ENCODE data around the gene PDX1.

DNA sequence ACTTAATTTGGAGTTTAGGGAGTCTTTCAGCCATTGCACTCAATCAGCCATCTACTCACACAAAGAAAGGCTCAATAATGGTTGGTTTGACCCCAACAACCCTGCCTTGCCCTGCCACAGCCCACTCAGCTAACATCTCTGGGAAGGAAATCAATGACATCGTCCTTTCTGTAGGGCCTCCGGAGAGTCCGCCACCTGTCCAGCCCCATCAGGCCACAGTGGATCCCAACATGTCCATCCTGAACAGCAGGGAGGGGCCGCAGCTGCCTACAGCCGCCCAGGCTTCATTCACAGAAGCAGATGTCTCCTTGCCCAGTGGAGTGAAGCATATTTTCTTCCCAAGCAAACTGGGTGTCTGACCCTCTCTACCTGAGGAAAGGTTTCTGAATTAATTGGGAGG is 53.5 kb downstream of the PDX1 start:
- TF ChIP-seq, protein P1, sequence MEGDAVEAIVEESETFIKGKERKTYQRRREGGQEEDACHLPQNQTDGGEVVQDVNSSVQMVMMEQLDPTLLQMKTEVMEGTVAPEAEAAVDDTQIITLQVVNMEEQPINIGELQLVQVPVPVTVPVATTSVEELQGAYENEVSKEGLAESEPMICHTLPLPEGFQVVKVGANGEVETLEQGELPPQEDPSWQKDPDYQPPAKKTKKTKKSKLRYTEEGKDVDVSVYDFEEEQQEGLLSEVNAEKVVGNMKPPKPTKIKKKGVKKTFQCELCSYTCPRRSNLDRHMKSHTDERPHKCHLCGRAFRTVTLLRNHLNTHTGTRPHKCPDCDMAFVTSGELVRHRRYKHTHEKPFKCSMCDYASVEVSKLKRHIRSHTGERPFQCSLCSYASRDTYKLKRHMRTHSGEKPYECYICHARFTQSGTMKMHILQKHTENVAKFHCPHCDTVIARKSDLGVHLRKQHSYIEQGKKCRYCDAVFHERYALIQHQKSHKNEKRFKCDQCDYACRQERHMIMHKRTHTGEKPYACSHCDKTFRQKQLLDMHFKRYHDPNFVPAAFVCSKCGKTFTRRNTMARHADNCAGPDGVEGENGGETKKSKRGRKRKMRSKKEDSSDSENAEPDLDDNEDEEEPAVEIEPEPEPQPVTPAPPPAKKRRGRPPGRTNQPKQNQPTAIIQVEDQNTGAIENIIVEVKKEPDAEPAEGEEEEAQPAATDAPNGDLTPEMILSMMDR (IDR thresholded peaks at IDR 0.05): no peak
- TF ChIP-seq POLR2A (IDR thresholded peaks at IDR 0.05): no peak
